Neuron (in vitro differentiated cells): Measurements from ENCODE around the gene ESRRA.

Experiments
- H2AFZ ChIP-seq: one replicate; pipeline ENCODE4 v1.6.1; 2013; ENCODE audit warnings: low read depth, mild to moderate bottlenecking, inconsistent platforms, low read length, moderate library complexity
- H3K27me3 ChIP-seq: one replicate; pipeline ENCODE4 v1.6.1; 2013; ENCODE audit warnings: low read length; ENCODE audit not compliant: insufficient read depth
- H3K36me3 ChIP-seq: one replicate; pipeline ENCODE4 v1.6.1; 2013; ENCODE audit warnings: low read length; ENCODE audit not compliant: insufficient read depth
- H3K4me1 ChIP-seq: one replicate; pipeline ENCODE4 v1.6.1; 2013; ENCODE audit warnings: low read length; ENCODE audit not compliant: insufficient read depth
- H3K4me3 ChIP-seq: 2 replicates; pipeline ENCODE4 v1.5.1; 2013; ENCODE audit warnings: mild to moderate bottlenecking, low read length, moderate library complexity
- H3K9me3 ChIP-seq: one replicate; pipeline ENCODE4 v1.6.1; 2013; ENCODE audit warnings: low read length

ESRRA gene

GRCh38 chr11:64324692-64325469 lies 19.6 kb downstream of the ESRRA start:
- Histone ChIP-seq H3K4me3 (no peak overlapping the region), H3K27me3 (no peaks in the 10 kb centered on the region)

DNA sequence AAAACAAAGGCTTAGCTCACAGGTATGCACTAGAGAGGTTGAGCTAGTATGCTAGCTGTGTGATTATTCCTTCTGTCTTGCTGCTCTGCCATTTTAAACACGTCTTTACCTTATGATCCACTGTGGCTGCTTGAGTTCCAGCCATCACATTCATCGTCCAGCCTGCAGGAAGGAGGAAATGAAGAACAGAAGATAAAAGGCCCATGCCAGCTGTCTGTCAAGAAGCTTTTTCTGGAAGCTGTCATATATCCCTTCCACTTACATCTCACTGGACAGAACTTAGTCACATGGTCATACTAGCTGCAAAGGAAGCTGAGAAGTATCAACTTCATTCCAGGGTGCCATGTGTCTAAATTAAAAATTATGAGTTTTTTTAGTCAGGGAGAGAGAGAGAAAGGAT lies 22.1 kb downstream of the ESRRA start:
- Histone ChIP-seq H3K36me3 (no peaks in the 10 kb centered on the region), H3K4me3 (no peak overlapping the region), H3K27me3 (no peaks in the 10 kb centered on the region), H3K4me1 (no peaks in the 10 kb centered on the region), H3K9me3 (no peaks in the 10 kb centered on the region), H2AFZ (no peak overlapping the region)

More at GRCh38 chr11:64324692-64325469, 19.6 kb downstream of the ESRRA start:
- no peaks in the 10 kb centered on the region for H3K9me3 ChIP-seq
- H3K36me3 ChIP-seq, result peaks cover 2% of the 10 kb centered on the region
- H3K4me1 ChIP-seq, result no peaks in the 10 kb centered on the region
- no peak overlapping the region for H2AFZ ChIP-seq

DNA sequence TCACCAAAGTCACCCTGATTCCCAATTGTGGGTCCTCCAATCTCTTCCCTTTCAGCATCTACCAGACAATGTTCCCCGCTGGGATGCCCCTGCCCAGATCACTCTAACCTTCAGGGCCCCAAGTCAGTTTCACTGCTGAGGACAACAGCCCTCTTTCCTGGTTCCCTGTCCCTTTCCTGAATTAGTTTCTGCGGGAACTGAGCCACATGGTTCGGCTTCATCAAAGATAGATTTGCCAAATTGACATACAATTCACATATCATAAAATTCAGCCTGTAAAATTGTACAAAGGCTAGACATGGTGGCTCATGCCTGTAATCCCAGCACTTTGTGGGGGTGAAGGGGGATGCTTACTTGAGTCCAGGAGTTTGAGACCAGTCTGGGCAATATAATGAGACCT lies 22.7 kb downstream of the ESRRA start:
- Histone ChIP-seq H3K27me3 (no peaks in the 10 kb centered on the region), H2AFZ (no peak overlapping the region), H3K4me3 (no peak overlapping the region), H3K36me3 (no peaks in the 10 kb centered on the region), H3K4me1 (no peaks in the 10 kb centered on the region), H3K9me3 (no peaks in the 10 kb centered on the region)

- Histone ChIP-seq H3K4me1 (peaks cover 2% of the 10 kb centered on the region), H3K27me3 (no peaks in the 10 kb centered on the region), H3K4me3 (no peak overlapping the region), H2AFZ (no peak overlapping the region), H3K36me3 (no peaks in the 10 kb centered on the region), H3K9me3 (no peaks in the 10 kb centered on the region)
Observed at GRCh38 chr11:64330888-64331287, 25.6 kb downstream of the ESRRA start.

DNA sequence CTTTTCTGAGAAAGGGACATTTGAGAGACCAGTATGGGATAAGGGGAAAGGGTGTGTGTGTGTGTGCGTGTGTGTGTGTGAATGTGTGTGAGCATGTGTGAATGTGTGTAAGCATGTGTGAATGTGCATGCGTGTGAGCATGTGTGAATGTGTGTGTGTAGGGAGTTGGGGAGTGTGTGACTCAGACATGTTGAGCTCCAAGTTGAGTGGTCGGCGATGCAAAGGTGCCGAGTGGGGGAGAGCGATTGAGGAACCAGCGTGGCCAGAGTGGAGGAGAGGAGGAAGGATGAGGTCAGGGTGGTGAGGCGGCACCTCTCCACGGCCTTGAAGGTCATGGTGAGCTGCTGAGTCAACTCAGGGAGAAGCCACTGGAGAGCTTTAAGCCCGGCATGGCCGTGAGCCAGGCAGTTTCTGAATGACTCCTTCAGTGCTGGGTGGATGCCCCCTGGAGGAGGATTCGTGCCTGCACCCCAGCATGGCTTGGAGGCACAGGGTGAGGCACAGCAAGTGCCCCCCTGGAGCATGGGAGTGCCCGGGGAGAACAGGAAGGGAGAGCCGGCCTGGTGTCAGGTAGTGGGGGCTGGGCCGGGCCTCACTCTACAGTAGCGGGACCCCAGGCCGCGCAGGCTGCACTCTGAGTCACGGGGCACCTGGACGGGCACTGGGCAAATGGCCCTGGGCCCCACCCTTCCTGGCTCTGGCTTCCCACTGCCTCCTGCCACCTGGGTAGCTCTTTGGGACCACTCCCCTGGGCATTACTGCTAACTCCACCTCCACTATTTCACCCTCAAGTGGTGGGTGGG lies 26.4 kb downstream of the ESRRA start:
- no peaks in the 10 kb centered on the region for H3K9me3 ChIP-seq
- H2AFZ ChIP-seq, result no peak overlapping the region
- peaks cover 2% of the 10 kb centered on the region for H3K4me1 ChIP-seq
- no peak overlapping the region for H3K4me3 ChIP-seq
- H3K36me3 ChIP-seq, result no peaks in the 10 kb centered on the region
- no peaks in the 10 kb centered on the region for H3K27me3 ChIP-seq

DNA sequence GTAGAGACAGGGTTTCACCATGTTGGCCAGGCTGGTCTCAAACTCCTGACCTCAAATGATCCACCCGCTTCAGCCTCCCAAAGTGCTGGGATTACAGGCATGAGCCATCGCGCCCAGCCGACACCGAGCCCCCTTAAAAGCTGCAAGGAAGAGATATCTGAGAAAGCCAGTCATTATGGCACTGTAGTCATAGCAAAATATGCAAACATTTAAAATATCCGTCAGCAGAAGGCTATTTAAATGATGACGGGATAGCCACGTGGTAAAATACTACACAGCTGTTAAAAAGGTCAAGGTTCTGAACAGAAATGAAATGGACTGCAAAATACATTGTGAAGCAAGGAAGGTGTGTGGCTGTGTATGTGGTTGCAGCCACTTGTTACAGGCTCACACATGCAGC lies 28.2 kb downstream of the ESRRA start:
- no peaks in the 10 kb centered on the region for H3K9me3 ChIP-seq
- no peak overlapping the region for H3K4me3 ChIP-seq
- peaks cover 2% of the 10 kb centered on the region for H3K4me1 ChIP-seq
- H3K36me3 ChIP-seq, result no peaks in the 10 kb centered on the region
- H3K27me3 ChIP-seq, result no peaks in the 10 kb centered on the region
- no peak overlapping the region for H2AFZ ChIP-seq

- Histone ChIP-seq H3K36me3 (no peaks in the 10 kb centered on the region), H3K4me3 (no peak overlapping the region), H2AFZ (no peak overlapping the region), H3K4me1 (peaks cover 2% of the 10 kb centered on the region), H3K9me3 (no peaks in the 10 kb centered on the region), H3K27me3 (peaks cover 12% of the 10 kb centered on the region)
Observed at GRCh38 chr11:64334764-64335735, 29.7 kb downstream of the ESRRA start.

DNA sequence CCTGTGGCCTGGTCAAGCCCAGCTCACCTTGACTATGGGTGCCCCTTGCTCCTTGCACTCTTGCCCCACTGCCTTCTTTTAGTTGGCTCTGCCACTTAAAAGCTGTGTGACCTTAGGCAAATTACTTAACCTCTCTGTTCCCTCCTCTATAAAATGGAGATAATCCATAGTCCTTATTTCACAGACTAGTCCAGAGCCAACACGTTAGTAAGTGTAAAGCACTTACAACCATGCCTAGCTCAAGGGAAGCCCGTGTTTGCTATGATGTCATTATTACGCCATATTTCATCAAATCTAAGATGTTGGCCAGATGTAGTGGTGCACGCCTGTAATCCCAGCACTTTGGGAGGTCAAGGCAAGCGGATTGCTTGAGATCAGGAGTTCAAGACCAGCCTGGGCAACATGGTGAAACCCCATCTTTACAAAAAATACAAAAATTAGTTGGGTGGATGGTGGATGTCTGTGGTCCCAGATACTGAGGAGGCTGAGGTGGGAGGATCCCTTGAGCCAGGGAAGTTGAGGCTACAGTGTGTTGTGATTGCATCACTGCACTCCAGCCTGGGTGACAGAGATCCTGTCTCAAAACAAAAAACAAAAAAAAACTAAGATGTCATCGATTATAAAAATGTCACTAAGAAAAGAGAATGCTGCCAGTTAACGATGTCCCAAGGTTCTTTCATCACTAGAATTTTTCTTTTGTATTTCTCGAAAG lies 32.4 kb downstream of the ESRRA start:
- Histone ChIP-seq H3K4me3 (no peak overlapping the region), H3K36me3 (no peaks in the 10 kb centered on the region), H2AFZ (no peak overlapping the region), H3K4me1 (peaks cover 2% of the 10 kb centered on the region), H3K9me3 (no peaks in the 10 kb centered on the region), H3K27me3 (peaks cover 26% of the 10 kb centered on the region)

- Histone ChIP-seq H3K27me3 (peaks cover 26% of the 10 kb centered on the region), H3K9me3 (no peaks in the 10 kb centered on the region), H3K4me1 (peaks cover 2% of the 10 kb centered on the region), H3K36me3 (no peaks in the 10 kb centered on the region), H3K4me3 (no peak overlapping the region), H2AFZ (no peak overlapping the region)
Observed at GRCh38 chr11:64338716-64339115, 33.4 kb downstream of the ESRRA start.

GRCh38 chr11:64339286-64339685 lies 34.0 kb downstream of the ESRRA start:
- Histone ChIP-seq H2AFZ (no peak overlapping the region), H3K27me3 (peaks cover 26% of the 10 kb centered on the region), H3K4me3 (no peak overlapping the region), H3K9me3 (no peaks in the 10 kb centered on the region), H3K36me3 (no peaks in the 10 kb centered on the region), H3K4me1 (peaks cover 2% of the 10 kb centered on the region)

DNA sequence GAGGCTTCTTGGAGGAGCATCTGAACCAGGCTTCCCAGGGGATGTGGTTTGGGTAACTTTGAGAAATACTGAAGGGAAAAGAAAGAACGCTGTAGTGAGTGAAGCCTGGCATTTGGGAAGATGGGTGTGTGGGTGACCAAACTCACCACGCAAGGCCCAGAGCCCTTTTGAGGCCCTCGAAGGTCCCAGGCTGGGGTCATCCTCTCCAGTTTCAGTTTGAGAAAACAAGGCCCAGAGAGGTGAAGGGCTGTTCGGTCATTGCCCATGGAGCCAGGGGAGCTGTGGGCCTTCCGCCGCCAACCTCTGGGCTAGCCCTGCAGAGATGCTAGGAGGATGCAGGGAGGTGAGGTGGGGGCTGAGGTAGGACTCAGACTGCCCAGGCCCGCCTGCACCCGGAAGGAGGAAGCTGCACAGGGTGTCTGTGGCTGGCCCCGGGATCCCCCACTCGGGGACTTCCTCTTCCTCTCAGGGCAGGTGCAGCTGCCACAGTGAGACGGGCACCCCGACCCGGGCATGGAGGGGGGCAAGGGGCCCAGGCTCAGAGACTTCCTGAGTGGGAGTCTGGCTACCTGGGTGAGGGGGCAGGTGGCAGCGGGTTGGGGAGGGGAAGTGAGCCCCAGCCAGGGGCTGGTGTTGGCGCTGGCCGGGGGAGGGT lies 34.6 kb downstream of the ESRRA start, which contains the start of gene CCDC88B:
Gene CCDC88B, plus strand, starts transcription at position 451 of the 655 bp plus-strand sequence. Its CDS starts 63 bp downstream, at position 514.
- peaks cover 2% of the 10 kb centered on the region for H3K4me1 ChIP-seq
- H3K27me3 ChIP-seq, result peaks cover 26% of the 10 kb centered on the region
- H2AFZ ChIP-seq, result no peak within 1 kb of the TSS
- no peaks in the 10 kb centered on the region for H3K36me3 ChIP-seq
- H3K4me3 ChIP-seq, result no peak within 1 kb of the TSS
- no peaks in the 10 kb centered on the region for H3K9me3 ChIP-seq
